Middle frontal gyrus (tissue), 1 donor: ENCODE data around the gene TLE2.

Source experiments
- DNase-seq: peaks from one replicate; pipeline ENCODE4 v3.0.0-alpha.2; 2015; ENCODE audit warnings: low spot score; ENCODE audit errors: extremely low spot score

The TLE2 gene

GRCh38 chr19:2962018-2962670 lies 66.9 kb downstream of the TLE2 start:
- peak; percentile 56 for DNase-seq

- no peak for DNase-seq
Observed at GRCh38 chr19:2960120-2960519, 69.0 kb downstream of the TLE2 start.

GRCh38 chr19:2957160-2957559 lies 71.9 kb downstream of the TLE2 start:
- DNase-seq: no peak

- no peak for DNase-seq
Observed at GRCh38 chr19:2952953-2953481, 76.1 kb downstream of the TLE2 start.

GRCh38 chr19:2950286-2951124 lies 78.6 kb downstream of the TLE2 start:
- peak; percentile 98 for DNase-seq

GRCh38 chr19:2949939-2950285 lies 79.2 kb downstream of the TLE2 start:
- DNase-seq: no peak
